Amniotic stem cell (primary cell): ENCODE data around the gene TBCB.
"Not testable (repeated sequence)": the region's sequence is repeated elsewhere in the genome, so short reads cannot be mapped to it uniquely, and the experiment has no call there.

Experiments used
- DNase-seq: peaks from one replicate; lab custom pipeline; 2025; lab: John Stamatoyannopoulos, UW

The TBCB gene

GRCh38 chr19:36115453-36116343 is at the start of gene TBCB:
TSS of gene TBCB (plus strand) at chr19:36115468. CDS start at chr19:36115561, 93 bp downstream.
- no peak for DNase-seq

- no peak for DNase-seq
Measured at GRCh38 chr19:36067681-36068080, 47.6 kb upstream of the TBCB start.

- not testable (repeated sequence) for DNase-seq
Measured at GRCh38 chr19:36068810-36069499, 46.3 kb upstream of the TBCB start.

GRCh38 chr19:36072081-36072480 is 43.2 kb upstream of the TBCB start:
- DNase-seq: no peak

GRCh38 chr19:36073121-36073876 is 42.0 kb upstream of the TBCB start:
- DNase-seq: no peak

- DNase-seq: no peak
Measured at GRCh38 chr19:36079389-36079945, 35.8 kb upstream of the TBCB start.

- no peak for DNase-seq
Measured at GRCh38 chr19:36081385-36081784, 33.9 kb upstream of the TBCB start.

- no peak for DNase-seq
Measured at GRCh38 chr19:36081894-36082293, 33.4 kb upstream of the TBCB start.

- no peak for DNase-seq
Measured at GRCh38 chr19:36082916-36083315, 32.4 kb upstream of the TBCB start.

GRCh38 chr19:36084231-36085009 is 30.8 kb upstream of the TBCB start:
- no peak for DNase-seq

- DNase-seq: no peak
Measured at GRCh38 chr19:36086326-36086725, 28.9 kb upstream of the TBCB start.

GRCh38 chr19:36089847-36090246 is 25.4 kb upstream of the TBCB start:
- no peak for DNase-seq

GRCh38 chr19:36090910-36091695 is 24.2 kb upstream of the TBCB start:
- no peak for DNase-seq

GRCh38 chr19:36092566-36092965 is 22.7 kb upstream of the TBCB start:
- DNase-seq: no peak

- no peak for DNase-seq
Measured at GRCh38 chr19:36093146-36093662, 22.1 kb upstream of the TBCB start.

- no peak for DNase-seq
Measured at GRCh38 chr19:36093687-36094086, 21.6 kb upstream of the TBCB start.

GRCh38 chr19:36097036-36097435 is 18.2 kb upstream of the TBCB start:
- DNase-seq: no peak

GRCh38 chr19:36099166-36099785 is 16.0 kb upstream of the TBCB start:
- no peak for DNase-seq

- DNase-seq: no peak
Measured at GRCh38 chr19:36100476-36100875, 14.8 kb upstream of the TBCB start.
